Keratinocyte (primary cell): ENCODE data around the gene TIRAP.

Experiments used
- EZH2 ChIP-seq: IDR thresholded peaks from one replicate; pipeline ENCODE4 v1.6.1; 2012; ENCODE audit warnings: inconsistent platforms, mild to moderate bottlenecking, low read length, moderate library complexity
- TF ChIP-seq, protein P1 (sequence below), 3 experiments: IDR thresholded peaks in 1 of 3; conservative IDR thresholded peaks in 1 of 3; optimal IDR thresholded peaks in 1 of 3; 2 replicates in 2 of 3; 3 replicates in 1 of 3; pipeline versions ENCODE3 to v1.5.1; 2011; ENCODE audit warnings: low read length in 3 of 3, mild to moderate bottlenecking in 3 of 3, moderate library complexity in 2 of 3, control low read depth in 1 of 3, inconsistent platforms in 1 of 3; ENCODE audit not compliant: insufficient read depth in 2 of 3; ENCODE audit errors: extremely low read depth in 1 of 3

DNA sequence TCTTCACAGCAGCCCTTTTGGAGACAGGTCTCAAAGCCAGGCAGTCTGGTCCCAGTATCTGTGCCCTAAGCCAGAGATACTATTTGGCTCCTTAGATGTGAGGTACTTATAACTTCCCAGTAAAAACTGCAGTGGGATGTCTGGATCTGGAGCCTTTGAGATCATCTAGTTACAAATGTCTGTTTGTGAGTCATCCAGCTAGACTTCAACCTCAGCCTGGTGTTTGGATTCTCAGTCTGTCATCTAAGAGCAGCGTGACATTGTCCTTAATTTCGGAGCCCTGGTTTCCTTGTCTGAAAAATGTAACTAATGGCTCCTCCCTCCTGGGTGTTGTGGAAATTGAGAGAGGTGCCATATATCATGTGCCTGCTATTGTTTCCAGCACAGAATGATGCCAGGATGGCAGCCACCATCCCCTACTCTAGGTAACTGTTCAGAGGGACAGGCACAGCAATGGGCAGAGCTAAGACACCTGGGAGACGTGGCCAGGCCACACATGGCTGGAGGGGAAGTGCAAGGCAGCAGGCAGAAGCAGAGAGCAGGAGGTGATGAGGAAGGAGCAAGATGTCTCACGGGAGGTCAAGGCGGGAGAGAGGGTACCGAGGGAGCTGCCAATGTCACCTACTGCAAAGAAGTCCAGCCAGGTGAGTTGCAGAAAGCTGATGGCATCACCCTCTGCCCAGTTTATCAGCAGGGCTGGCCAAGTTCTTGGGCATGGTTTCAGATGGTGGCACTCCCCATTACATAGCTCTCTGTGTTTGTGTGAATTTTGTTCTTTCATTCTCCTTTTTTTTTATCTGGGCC lies 52.0 kb downstream of the TIRAP start:
- TF ChIP-seq, protein P1, sequence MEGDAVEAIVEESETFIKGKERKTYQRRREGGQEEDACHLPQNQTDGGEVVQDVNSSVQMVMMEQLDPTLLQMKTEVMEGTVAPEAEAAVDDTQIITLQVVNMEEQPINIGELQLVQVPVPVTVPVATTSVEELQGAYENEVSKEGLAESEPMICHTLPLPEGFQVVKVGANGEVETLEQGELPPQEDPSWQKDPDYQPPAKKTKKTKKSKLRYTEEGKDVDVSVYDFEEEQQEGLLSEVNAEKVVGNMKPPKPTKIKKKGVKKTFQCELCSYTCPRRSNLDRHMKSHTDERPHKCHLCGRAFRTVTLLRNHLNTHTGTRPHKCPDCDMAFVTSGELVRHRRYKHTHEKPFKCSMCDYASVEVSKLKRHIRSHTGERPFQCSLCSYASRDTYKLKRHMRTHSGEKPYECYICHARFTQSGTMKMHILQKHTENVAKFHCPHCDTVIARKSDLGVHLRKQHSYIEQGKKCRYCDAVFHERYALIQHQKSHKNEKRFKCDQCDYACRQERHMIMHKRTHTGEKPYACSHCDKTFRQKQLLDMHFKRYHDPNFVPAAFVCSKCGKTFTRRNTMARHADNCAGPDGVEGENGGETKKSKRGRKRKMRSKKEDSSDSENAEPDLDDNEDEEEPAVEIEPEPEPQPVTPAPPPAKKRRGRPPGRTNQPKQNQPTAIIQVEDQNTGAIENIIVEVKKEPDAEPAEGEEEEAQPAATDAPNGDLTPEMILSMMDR (optimal IDR thresholded peaks at IDR 0.05 in 1 of 3, IDR thresholded peaks at IDR 0.05 in 1 of 3, conservative IDR thresholded peaks at IDR 0.05 in 1 of 3; ENCODE audit: extremely low read depth in 1 of 3, insufficient read depth in 2 of 3, low read length in 3 of 3): no peak
- TF ChIP-seq EZH2: no peak
